GM12864 (cell line): Measurements from ENCODE around the gene HJURP.

Experiments used
- DNase-seq: peaks from one replicate; pipeline ENCODE4 v3.0.0-alpha.2; 2011; ENCODE audit warnings: low read depth
- H3K4me3 ChIP-seq: 2 replicates; pipeline ENCODE4 v1.5.1; 2011; ENCODE audit warnings: mild to moderate bottlenecking, low read depth, low read length, control low read depth
- TF ChIP-seq, protein P1 (sequence below): IDR thresholded peaks from 2 replicates; pipeline ENCODE4 v1.5.1; 2011; ENCODE audit warnings: low read depth, mild to moderate bottlenecking, moderate library complexity, low read length, control low read depth, inconsistent platforms; ENCODE audit errors: missing control alignments

Gene HJURP

DNA sequence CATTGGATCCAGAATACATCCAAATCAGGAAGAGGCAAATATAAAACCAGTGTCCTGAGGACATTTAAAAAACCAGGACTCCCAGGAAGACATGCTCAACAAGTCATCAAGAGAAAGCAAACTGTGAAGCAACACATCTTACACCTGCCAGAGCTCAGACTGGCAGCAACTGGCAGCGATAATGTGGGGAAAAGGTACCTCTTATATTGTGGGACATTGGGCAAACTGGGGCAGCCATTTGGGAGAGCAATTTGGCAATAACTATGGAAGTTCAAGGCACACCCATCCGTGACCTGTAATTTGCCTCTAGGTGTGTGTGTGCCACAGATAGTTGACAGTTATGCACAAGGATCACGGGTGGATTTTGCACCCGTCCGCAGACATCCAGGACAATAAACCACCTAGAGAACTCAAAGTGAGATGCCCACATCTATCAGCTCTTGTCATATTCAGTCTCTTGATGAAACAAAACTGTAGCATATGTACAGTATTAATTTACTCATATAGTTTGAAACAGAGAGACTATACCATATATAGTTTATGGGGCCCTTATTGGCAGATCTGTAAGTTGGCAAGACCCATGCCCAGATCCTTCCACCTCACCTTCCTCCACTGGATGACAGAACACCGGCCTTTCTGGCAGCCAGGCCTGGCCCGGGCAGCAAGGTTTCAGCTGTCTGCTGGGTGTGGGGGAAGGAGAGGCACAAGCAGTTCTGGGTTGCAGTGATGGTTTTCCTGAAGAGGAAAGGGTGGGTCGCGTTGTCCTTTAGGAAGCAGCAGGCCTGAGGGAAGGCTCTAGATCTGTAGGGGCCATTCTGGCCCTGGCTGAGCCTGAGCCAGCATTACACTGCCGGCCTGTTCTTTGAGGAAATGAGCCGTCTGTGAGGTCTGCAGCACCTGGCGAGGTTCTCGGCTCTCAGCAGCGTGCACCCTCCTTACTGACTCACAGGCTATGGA lies 18.8 kb downstream of the HJURP start:
- no peak overlapping the region for H3K4me3 ChIP-seq
- no peak for DNase-seq
- TF ChIP-seq, protein P1, sequence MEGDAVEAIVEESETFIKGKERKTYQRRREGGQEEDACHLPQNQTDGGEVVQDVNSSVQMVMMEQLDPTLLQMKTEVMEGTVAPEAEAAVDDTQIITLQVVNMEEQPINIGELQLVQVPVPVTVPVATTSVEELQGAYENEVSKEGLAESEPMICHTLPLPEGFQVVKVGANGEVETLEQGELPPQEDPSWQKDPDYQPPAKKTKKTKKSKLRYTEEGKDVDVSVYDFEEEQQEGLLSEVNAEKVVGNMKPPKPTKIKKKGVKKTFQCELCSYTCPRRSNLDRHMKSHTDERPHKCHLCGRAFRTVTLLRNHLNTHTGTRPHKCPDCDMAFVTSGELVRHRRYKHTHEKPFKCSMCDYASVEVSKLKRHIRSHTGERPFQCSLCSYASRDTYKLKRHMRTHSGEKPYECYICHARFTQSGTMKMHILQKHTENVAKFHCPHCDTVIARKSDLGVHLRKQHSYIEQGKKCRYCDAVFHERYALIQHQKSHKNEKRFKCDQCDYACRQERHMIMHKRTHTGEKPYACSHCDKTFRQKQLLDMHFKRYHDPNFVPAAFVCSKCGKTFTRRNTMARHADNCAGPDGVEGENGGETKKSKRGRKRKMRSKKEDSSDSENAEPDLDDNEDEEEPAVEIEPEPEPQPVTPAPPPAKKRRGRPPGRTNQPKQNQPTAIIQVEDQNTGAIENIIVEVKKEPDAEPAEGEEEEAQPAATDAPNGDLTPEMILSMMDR, result no peak

DNA sequence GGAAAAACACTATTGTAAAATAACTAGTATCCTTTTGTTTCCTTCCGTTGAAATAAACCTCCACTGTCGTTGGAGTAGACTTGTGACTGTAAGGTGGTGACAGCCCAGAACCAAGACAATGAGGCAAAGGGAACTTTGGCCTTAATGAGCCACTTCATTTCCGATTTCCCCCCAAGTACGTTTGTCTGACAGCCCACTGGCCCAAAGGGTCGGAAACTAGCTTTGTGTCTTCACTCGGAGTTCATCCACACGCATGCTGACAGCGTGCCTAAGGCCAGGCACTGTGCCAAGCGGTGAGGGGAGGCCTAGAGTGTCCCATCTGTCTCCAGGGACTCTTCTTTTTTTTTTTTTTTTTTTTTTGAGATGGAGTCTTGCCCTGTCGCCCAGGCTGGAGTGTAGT lies 21.0 kb downstream of the HJURP start:
- TF ChIP-seq, protein P1, result no peak
- no peak for DNase-seq
- H3K4me3 ChIP-seq, result no peak overlapping the region

DNA sequence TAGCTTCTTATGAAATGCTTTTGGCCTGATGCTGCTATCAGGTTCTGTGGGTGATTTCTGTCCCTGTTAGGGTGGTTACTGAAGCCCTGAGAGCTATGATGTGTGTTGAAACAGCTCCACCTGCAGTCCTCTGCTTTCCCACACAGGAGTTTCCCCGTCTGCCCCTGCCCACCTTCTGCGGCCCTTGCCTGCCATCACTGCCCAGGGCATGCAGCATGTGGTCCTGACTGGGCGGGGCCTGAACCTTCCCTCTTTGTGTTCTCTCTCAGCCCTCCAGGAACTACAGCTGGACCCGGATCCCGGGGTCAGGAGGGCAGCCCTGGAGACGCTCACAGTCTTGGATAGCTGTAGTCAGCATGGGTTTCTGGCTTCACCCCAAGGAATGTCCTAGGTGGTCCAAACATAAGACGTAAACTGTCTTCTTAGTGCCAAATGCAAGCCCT lies 21.4 kb downstream of the HJURP start:
- no peak for DNase-seq
- TF ChIP-seq, protein P1, result peak; percentile 26
- H3K4me3 ChIP-seq, result no peak overlapping the region

DNA sequence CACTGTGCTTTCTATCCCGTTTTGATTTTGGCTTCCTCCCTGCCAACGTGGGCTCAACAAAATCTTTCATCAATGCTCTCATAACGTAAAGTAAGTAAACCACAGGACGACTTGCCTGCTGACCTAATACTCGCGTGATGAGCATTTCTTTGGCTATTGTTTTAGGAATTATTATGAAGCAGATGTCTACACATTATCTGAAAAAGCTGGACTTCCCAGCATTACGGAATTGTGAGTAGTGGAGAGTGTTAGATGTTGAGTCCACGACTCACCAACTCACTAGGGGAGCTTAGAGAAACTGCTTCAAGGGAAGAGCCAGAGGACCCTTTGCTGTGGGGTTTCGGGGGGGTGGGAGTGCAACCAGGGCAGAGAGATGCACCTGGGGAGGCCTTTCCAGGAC lies 21.9 kb downstream of the HJURP start:
- no peak for DNase-seq
- no peak overlapping the region for H3K4me3 ChIP-seq
- TF ChIP-seq, protein P1, result no peak

DNA sequence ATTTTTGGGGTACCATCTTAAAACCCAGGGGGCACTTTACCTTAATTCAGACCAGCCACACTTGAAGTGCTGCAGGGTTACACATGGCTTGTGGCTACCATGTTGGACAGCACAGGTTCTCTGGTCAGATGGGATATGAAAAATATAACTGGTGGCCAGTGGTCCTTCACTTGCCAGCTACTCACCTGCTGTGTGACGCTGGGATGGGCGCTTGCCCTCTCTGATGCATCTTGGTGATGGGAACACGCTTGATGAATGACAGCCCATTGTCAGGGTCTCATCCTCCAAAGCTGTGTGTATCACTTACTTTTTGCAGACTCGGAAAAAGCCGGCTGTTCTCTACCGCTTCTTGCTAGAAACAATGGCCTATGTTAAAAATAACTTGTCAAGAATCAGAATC lies 22.5 kb downstream of the HJURP start:
- TF ChIP-seq, protein P1, result no peak
- H3K4me3 ChIP-seq, result no peak overlapping the region
- DNase-seq, result no peak

DNA sequence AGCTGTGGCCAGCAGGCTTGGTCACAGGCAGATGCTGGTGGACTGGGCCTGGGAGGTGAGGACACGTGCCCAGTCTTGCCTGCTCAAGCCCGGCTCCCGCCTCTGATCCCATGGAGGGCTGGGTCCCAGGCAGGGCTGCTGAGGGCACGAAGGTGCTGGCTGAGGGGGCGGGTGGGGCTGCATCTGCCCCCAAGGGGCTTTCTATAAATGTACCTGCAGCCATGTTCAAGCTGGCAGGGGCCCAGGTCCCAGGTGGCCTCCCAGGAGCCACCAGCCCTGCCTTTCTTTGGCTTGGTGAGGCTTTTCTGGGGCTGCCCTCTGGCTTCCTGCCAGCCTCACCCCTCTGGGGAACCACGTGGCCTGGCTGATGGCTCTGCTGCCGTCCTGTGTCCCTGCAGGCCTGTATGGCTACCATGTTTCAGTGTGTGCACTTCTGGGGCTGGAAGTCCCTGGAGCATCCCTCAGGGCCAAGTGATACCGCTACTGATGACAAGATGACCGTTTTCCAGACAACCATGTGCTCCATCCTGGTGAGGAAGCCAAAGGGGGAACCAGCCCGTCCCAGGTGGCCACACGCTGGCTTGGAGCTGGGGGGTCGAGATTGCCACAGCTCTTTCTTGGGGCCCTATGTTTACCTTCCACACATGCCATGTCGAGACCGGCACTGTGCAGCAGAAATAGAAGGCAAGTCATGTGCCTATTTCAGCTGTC lies 23.2 kb downstream of the HJURP start:
- TF ChIP-seq, protein P1, result no peak
- no peak overlapping the region for H3K4me3 ChIP-seq
- DNase-seq, result no peak
